ENCODE measurements around the gene FREM2.

DNA sequence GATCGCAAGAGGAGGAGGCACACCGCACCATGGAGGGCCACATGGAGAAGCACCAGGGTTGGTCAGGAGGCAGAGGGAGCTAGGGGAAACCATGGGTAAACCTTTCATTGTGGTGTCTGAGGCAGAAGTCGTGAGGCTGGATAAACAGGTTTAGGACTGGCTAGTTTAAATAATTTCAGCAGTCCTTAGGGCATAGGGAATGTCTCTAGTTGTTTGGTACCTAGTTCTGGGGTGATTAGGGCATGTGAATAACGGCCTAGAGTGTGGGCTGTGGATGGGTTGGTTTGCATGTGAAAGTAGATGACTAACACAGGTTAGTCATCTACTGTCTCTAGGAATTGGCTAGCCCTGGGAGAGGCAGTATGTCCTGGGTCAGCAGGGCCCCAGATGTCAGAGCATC is 201.4 kb downstream of the FREM2 start:
- TF ChIP-seq ZNF436 (CRISPR knock-in tag; IDR thresholded peaks at IDR 0.05) (no peak), TRIM28 (IDR thresholded peaks at IDR 0.05) (no peak), PHF21A (IDR thresholded peaks at IDR 0.05; ENCODE audit: borderline replicate concordance, low read depth) (no peak)
- TF ChIP-seq, protein P1, sequence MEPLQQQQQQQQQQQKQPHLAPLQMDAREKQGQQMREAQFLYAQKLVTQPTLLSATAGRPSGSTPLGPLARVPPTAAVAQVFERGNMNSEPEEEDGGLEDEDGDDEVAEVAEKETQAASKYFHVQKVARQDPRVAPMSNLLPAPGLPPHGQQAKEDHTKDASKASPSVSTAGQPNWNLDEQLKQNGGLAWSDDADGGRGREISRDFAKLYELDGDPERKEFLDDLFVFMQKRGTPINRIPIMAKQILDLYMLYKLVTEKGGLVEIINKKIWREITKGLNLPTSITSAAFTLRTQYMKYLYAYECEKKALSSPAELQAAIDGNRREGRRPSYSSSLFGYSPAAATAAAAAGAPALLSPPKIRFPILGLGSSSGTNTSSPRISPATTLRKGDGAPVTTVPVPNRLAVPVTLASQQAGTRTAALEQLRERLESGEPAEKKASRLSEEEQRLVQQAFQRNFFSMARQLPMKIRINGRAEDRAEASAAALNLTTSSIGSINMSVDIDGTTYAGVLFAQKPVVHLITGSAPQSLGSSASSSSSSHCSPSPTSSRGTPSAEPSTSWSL (CRISPR knock-in tag; IDR thresholded peaks at IDR 0.05; ENCODE audit: borderline replicate concordance): no peak
